Epithelial cell of prostate (primary cell): Measurements from ENCODE around the gene EXOSC5.
"Not testable (repeated sequence)": the region's sequence is repeated elsewhere in the genome, so short reads cannot be mapped to it uniquely, and the experiment has no call there.

Experiments
- DNase-seq: peaks from one replicate; pipeline ENCODE4 v3.0.0-alpha.2; 2011; ENCODE audit warnings: low read depth, low spot score
- H3K27ac ChIP-seq: fragments of 450-650 bp; 2 replicates; pipeline ENCODE4 v1.5.1; 2017; ENCODE audit warnings: mild to moderate bottlenecking

Gene EXOSC5

GRCh38 chr19:41397086-41398049 is at the start of gene EXOSC5, which contains the start of gene BCKDHA:
Gene EXOSC5, minus strand, starts transcription at chr19:41397359. Its CDS starts 31 bp downstream, at chr19:41397328.
Gene BCKDHA, plus strand, starts transcription at chr19:41397818. Its CDS starts 10 bp downstream, at chr19:41397828.
- H3K27ac ChIP-seq: peak within 1 kb of the TSS; percentile 79
- DNase-seq: peak; percentile 97

GRCh38 chr19:41445575-41445974 is 48.4 kb upstream of the EXOSC5 start:
- H3K27ac ChIP-seq: no peak overlapping the region
- no peak for DNase-seq

- no peak overlapping the region for H3K27ac ChIP-seq
- DNase-seq: no peak
Observed at GRCh38 chr19:41443813-41444455, 46.8 kb upstream of the EXOSC5 start.

- H3K27ac ChIP-seq: no peak within 1 kb of the TSS
- no peak for DNase-seq
Observed at GRCh38 chr19:41442473-41443355, 45.6 kb upstream of the EXOSC5 start, which contains the start of gene ERICH4. Gene ERICH4, plus strand, starts transcription at chr19:41443156. Its CDS starts 14 bp downstream, at chr19:41443170.

GRCh38 chr19:41441321-41441945 is 44.3 kb upstream of the EXOSC5 start:
- no peak overlapping the region for H3K27ac ChIP-seq
- no peak for DNase-seq

GRCh38 chr19:41439441-41440222 is 42.5 kb upstream of the EXOSC5 start, which contains the start of gene DMAC2:
Gene DMAC2, minus strand, starts transcription at chr19:41439912. Its CDS starts 13 bp downstream, at chr19:41439899.
- peak; percentile 91 for DNase-seq
- H3K27ac ChIP-seq: peak within 1 kb of the TSS; percentile 87

GRCh38 chr19:41437944-41438574 is 40.9 kb upstream of the EXOSC5 start:
- no peak overlapping the region for H3K27ac ChIP-seq
- no peak for DNase-seq

- no peak for DNase-seq
- no peak overlapping the region for H3K27ac ChIP-seq
Observed at GRCh38 chr19:41436674-41436951, 39.5 kb upstream of the EXOSC5 start.

GRCh38 chr19:41435936-41436673 is 38.9 kb upstream of the EXOSC5 start:
- H3K27ac ChIP-seq: no peak overlapping the region
- no peak for DNase-seq

- not testable (repeated sequence) for DNase-seq, H3K27ac ChIP-seq
Observed at GRCh38 chr19:41435376-41435775, 38.2 kb upstream of the EXOSC5 start.

- H3K27ac ChIP-seq: no peak overlapping the region
- DNase-seq: no peak
Observed at GRCh38 chr19:41434450-41434849, 37.3 kb upstream of the EXOSC5 start.

GRCh38 chr19:41433171-41433570 is 36.0 kb upstream of the EXOSC5 start:
- no peak for DNase-seq
- H3K27ac ChIP-seq: no peak overlapping the region

- no peak overlapping the region for H3K27ac ChIP-seq
- no peak for DNase-seq
Observed at GRCh38 chr19:41431426-41432386, 34.5 kb upstream of the EXOSC5 start.

- no peak for DNase-seq
- no peak overlapping the region for H3K27ac ChIP-seq
Observed at GRCh38 chr19:41430922-41431321, 33.8 kb upstream of the EXOSC5 start.

- peak overlapping the region; percentile 79 for H3K27ac ChIP-seq
- no peak for DNase-seq
Observed at GRCh38 chr19:41428481-41428859, 31.3 kb upstream of the EXOSC5 start.

- H3K27ac ChIP-seq: peak overlapping the region; percentile 79
- no peak for DNase-seq
Observed at GRCh38 chr19:41427647-41428480, 30.7 kb upstream of the EXOSC5 start.
